Transverse colon (tissue), 4 donors: Measurements from ENCODE around the gene PPFIA1. TPM values are rescaled to one million over a fixed set of nuclear protein-coding genes. Genes with fewer than 3 reads are reported as not detected.

Experiments used
- DNase-seq: peaks from one replicate; pipeline ENCODE4 v3.0.0-alpha.2; 2019
- H3K27ac ChIP-seq, 4 donors: fragments of 200-600 bp; sonication (generic); 2 replicates each; pipeline ENCODE4 v1.5.1; 2016 to 2018; ENCODE audit warnings: inconsistent platforms in 4 of 4
- H3K27me3 ChIP-seq: fragments of 200-600 bp; sonication (generic); 2 replicates; pipeline ENCODE4 v1.5.1; 2017; ENCODE audit warnings: inconsistent platforms
- H3K36me3 ChIP-seq, 4 donors: fragments of 200-600 bp; sonication (generic); 2 replicates each; pipeline ENCODE4 v1.5.1; 2017 to 2019; ENCODE audit warnings: inconsistent platforms in 4 of 4
- H3K4me1 ChIP-seq, 4 donors: fragments of 200-600 bp; sonication (generic); 2 replicates each; pipeline ENCODE4 v1.5.1; 2017 to 2020; ENCODE audit warnings: inconsistent platforms in 4 of 4
- H3K4me3 ChIP-seq, 4 donors: fragments of 200-600 bp; sonication (generic); 1 replicate in 1 of 4; 2 replicates in 3 of 4; pipeline versions ENCODE4 v1.5.1 to v1.6.1; 2017 to 2019; ENCODE audit warnings: inconsistent platforms in 4 of 4
- H3K9me3 ChIP-seq, 2 donors: fragments of 200-600 bp; sonication (generic); 2 replicates each; pipeline ENCODE4 v1.5.1; 2017 to 2019; ENCODE audit warnings: inconsistent platforms in 2 of 2
- EP300 ChIP-seq: sonication (generic); formaldehyde crosslinking; IDR thresholded peaks from one replicate; pipeline ENCODE4 v1.6.1; 2017; ENCODE audit warnings: antibody characterized with exemption, low read depth
- POLR2A ChIP-seq: fragments of 450-650 bp; IDR thresholded peaks from one replicate; pipeline ENCODE4 v1.6.1; 2016; ENCODE audit warnings: antibody characterized with exemption, mild to moderate bottlenecking, moderate library complexity
- POLR2AphosphoS5 ChIP-seq, 3 donors: sonication (generic); formaldehyde crosslinking; IDR thresholded peaks; one replicate each; pipeline ENCODE4 v1.6.1; 2016; ENCODE audit warnings: antibody characterized with exemption in 3 of 3
- WGBS, 2 donors: methylation state at CpG; one replicate each; pipeline ENCODE4 v1.1.5; 2018; ENCODE audit warnings: low coverage in 1 of 2; 5-methylcytosine and 5-hydroxymethylcytosine counted together
- in situ Hi-C, 4 donors: fragments of 200-750 bp; cut with MboI; loops; one replicate each; pipeline versions ENCODE4 v1.15.0 to v1.15.1; 2017; ENCODE audit warnings: low sequenced_read_pairs in 3 of 4, low pct_ligation_motif_present in 1 of 4, low pct_unique_long_range_greater_than_20kb in 1 of 4
- intact Hi-C: fragments of 100-400 bp; cut with DNase I; formaldehyde crosslinking; loops from one replicate; pipeline ENCODE4 v1.15.1; 2023; ENCODE audit warnings: low total_unique reads
- total RNA-seq, 4 donors: library from RNA; depleted of rRNA; stranded (reverse); fragments of >200 nt; gene quantifications; one replicate each; pipeline ENCODE4 v1.1.0, GENCODE V29; 2016
- TF ChIP-seq, protein P1 (sequence below), 5 experiments: fragments of 200-600 bp in 3 of 5; fragments of 450-650 bp in 2 of 5; sonication (generic) in 3 of 5; IDR thresholded peaks; 1 replicate in 2 of 5; 2 replicates in 3 of 5; pipeline ENCODE4 v1.5.1; 2016 to 2017; ENCODE audit warnings: antibody characterized with exemption in 5 of 5, inconsistent platforms in 3 of 5, mild to moderate bottlenecking in 2 of 5, moderate library complexity in 1 of 5

The PPFIA1 gene
- total RNA-seq, 4 donors from 2014 or later: 42.6 to 143 (median 72.8) TPM

DNA sequence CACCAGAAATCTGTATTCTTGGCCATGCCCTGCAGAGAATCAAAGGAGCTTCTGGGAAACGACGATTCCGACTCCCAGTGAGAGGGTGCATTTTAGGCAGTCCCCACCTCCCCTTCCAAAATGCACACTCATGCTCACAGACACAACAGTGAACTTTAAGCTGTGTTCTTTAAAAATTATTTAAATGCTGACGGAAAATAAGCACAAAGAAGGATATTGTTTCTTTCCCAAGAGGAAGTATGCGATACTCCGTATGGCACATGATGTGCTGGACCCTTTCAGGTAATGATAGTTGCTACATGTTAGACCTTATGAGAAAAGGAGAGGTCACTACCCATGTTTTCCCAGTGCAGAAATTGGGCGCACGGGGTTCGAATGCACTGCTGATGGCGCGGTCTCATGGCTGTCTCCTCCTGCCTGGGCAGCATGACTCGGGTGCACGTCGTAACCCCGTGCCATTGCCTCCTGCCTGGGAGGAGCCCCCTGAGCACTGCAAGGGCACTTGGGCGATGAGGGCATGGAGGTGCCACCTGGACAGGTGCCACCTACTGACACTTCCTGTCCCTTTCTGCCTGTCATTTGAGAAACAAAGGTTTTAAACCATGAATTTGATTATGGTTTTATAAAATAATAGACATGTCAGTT, 64.0 kb downstream of the PPFIA1 start:
- Histone ChIP-seq H3K36me3 (peaks cover 0 to 90% (median 31%) of the 10 kb centered on the region in 4 donors), H3K4me3 (no peak overlapping the region), H3K27me3 (no peaks in the 10 kb centered on the region), H3K27ac (no peak overlapping the region), H3K4me1 (no peaks in the 10 kb centered on the region), H3K9me3 (no peaks in the 10 kb centered on the region)
- no peak for DNase-seq
- WGBS, 2 donors: 96 to 97% methylated on average over 6 to 16 of the region's 16 CpGs
- TF ChIP-seq, protein P1, sequence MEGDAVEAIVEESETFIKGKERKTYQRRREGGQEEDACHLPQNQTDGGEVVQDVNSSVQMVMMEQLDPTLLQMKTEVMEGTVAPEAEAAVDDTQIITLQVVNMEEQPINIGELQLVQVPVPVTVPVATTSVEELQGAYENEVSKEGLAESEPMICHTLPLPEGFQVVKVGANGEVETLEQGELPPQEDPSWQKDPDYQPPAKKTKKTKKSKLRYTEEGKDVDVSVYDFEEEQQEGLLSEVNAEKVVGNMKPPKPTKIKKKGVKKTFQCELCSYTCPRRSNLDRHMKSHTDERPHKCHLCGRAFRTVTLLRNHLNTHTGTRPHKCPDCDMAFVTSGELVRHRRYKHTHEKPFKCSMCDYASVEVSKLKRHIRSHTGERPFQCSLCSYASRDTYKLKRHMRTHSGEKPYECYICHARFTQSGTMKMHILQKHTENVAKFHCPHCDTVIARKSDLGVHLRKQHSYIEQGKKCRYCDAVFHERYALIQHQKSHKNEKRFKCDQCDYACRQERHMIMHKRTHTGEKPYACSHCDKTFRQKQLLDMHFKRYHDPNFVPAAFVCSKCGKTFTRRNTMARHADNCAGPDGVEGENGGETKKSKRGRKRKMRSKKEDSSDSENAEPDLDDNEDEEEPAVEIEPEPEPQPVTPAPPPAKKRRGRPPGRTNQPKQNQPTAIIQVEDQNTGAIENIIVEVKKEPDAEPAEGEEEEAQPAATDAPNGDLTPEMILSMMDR (IDR thresholded peaks at IDR 0.05): no peak
- TF ChIP-seq POLR2A: no peak
- no peak for TF ChIP-seq EP300
- TF ChIP-seq POLR2AphosphoS5 (IDR thresholded peaks at IDR 0.05): no peak
- intact Hi-C loops: no loop called here
- in situ Hi-C loops: no loop called here

DNA sequence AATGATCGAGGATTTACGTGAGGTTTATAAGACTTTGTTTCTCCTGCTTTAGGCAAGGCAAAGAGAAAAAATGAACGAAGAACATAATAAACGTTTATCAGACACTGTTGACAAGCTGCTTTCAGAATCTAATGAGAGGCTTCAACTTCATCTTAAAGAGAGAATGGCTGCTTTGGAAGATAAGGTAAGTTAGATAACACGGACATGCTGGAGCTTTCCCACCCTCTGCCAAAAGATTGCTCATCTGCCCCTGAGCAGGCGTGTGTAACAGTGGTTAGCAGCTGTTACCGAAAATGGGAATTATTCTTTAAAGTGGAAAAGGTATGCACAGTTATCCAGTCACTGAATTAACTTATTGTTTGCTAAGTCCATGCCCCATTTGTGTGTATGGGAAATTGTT, 65.0 kb downstream of the PPFIA1 start:
- peaks cover 0 to 90% (median 34%) of the 10 kb centered on the region in 4 donors for H3K36me3 ChIP-seq
- in situ Hi-C loops: no loop called here
- no peak overlapping the region for H3K4me3 ChIP-seq
- H3K4me1 ChIP-seq: no peaks in the 10 kb centered on the region
- no peaks in the 10 kb centered on the region for H3K9me3 ChIP-seq
- 83 to 89% methylated on average over 5 to 7 of the region's 7 CpGs for WGBS, 2 donors
- TF ChIP-seq POLR2AphosphoS5 (IDR thresholded peaks at IDR 0.05): no peak
- TF ChIP-seq, protein P1 (IDR thresholded peaks at IDR 0.05): no peak
- H3K27me3 ChIP-seq: no peaks in the 10 kb centered on the region
- intact Hi-C loops: no loop called here
- DNase-seq: no peak
- H3K27ac ChIP-seq: no peak overlapping the region

DNA sequence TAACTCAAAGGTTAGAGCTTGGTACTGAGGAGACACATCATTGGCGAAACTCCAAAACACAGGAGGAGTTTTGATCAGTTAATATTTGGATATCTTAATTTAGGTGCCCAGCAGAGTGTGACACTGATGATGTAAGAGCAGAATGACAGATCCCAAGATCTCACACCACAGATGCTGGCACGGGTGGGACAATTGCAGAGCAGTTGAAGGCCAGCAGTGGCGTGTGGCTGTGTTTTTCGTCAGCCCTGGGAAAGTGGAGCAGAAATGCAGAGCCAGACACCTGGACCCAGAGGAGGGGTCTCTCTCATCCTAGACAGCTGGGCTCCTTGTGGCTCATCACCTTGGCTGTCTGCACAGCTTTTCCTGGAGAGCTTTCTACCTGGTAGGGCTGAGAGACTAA, 68.1 kb downstream of the PPFIA1 start:
- Histone ChIP-seq H3K9me3 (no peaks in the 10 kb centered on the region), H3K4me3 (no peak overlapping the region), H3K27me3 (no peaks in the 10 kb centered on the region), H3K27ac (no peak overlapping the region), H3K36me3 (peaks cover 0 to 63% (median 31%) of the 10 kb centered on the region in 4 donors), H3K4me1 (no peaks in the 10 kb centered on the region)
- intact Hi-C loops (no loop called here), in situ Hi-C loops (no loop called here)
- TF ChIP-seq POLR2A (no peak), POLR2AphosphoS5 (IDR thresholded peaks at IDR 0.05) (no peak), EP300 (no peak)
- TF ChIP-seq, protein P1 (IDR thresholded peaks at IDR 0.05): no peak
- 88% methylated on average over 4 of the region's 4 CpGs; no CpG with 5 or more reads in 1 of the 2 donors for WGBS, 2 donors
- no peak for DNase-seq

DNA sequence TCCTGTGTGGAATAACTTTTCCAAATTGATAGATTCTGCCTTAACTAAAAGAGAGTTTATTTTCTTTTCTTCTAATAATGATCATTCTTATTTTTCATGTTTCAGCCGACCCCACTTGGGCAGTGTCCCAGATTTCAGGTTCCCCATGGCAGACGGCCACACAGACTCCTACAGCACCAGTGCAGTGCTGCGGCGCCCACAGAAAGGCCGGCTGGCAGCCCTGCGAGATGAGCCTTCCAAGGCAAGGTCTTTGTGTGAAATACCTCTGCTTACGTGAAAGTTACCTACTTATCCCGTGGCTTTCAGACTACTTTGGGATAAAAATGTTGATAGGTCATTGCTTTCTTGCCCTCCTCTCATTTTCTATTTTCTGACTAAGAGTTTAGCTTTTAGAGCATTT, 68.6 kb downstream of the PPFIA1 start:
- 94 to 100% methylated on average over 7 to 8 of the region's 8 CpGs for WGBS, 2 donors
- TF ChIP-seq POLR2A: no peak
- TF ChIP-seq, protein P1 (IDR thresholded peaks at IDR 0.05): no peak
- no peak for TF ChIP-seq POLR2AphosphoS5 (IDR thresholded peaks at IDR 0.05)
- TF ChIP-seq EP300: no peak
- Histone ChIP-seq H3K27me3 (no peaks in the 10 kb centered on the region), H3K4me1 (no peaks in the 10 kb centered on the region), H3K4me3 (no peak overlapping the region), H3K9me3 (no peaks in the 10 kb centered on the region), H3K36me3 (peaks cover 0 to 66% (median 29%) of the 10 kb centered on the region in 4 donors), H3K27ac (no peak overlapping the region)
- DNase-seq: no peak
- in situ Hi-C loops (no loop called here), intact Hi-C loops (no loop called here)
